K562 (cell line): ENCODE measurements around the gene HADHA. TPM values are rescaled to one million over a fixed set of nuclear protein-coding genes. Genes with fewer than 3 reads are reported as not detected.

Experiments
- ATAC-seq: fragments of 200-7000 bp; cut with Tn5 transposase; 3 replicates; pipeline ENCODE4 v1.9.1; 2020; ENCODE audit warnings: moderate library complexity
- BruUV-seq: library from RNA; stranded (reverse); fragments of 400-500 nt; replicated peaks from 2 replicates; lab custom pipeline; 2021; lab: Mats Ljungman, UMichigan
- CTCF ChIA-PET: fragments of 300-600 bp; formaldehyde crosslinking; extraction: SDS; loops from one replicate; lab custom pipeline; 2021; ENCODE audit warnings: low intra/inter-chr PET ratio; lab: Yijun Ruan, JAX
- POLR2A ChIA-PET: fragments of 300-600, 350-650 bp; sonication (Branson Sonifier 250); formaldehyde crosslinking; extraction: SDS; loops from one replicate; lab custom pipeline; 2021; ENCODE audit warnings: antibody characterized with exemption, inconsistent platforms; lab: Yijun Ruan, JAX
- DNase-seq, 4 experiments: peaks; one replicate each; pipeline versions ENCODE4 v3.0.0 to v3.0.0-alpha.2; 2011 to 2018; ENCODE audit warnings: low spot score in 3 of 4, mixed read lengths in 3 of 4; ENCODE audit errors: extremely low read depth in 1 of 4
- FAIRE-seq: peaks from 2 replicates; lab custom pipeline; 2011; peaks lifted over from hg19 to GRCh38; lab: Jason Lieb, UNC
- H2AFZ ChIP-seq: 2 replicates; pipeline ENCODE4 v1.6.0; 2011; ENCODE audit warnings: low read depth, low read length, control low read depth, inconsistent platforms
- H3K27ac ChIP-seq: fragments of 200-600 bp; 3 replicates; pipeline ENCODE4 v1.8.0; 2011; ENCODE audit warnings: low read depth, mild to moderate bottlenecking, control low read depth, inconsistent platforms, low read length, moderate library complexity, mixed read lengths; ENCODE audit errors: extremely low read depth
- H3K27me3 ChIP-seq, 2 experiments: fragments of 300-600 bp in 1 of 2; 2 replicates in 1 of 2; 3 replicates in 1 of 2; pipeline versions ENCODE4 v1.6.0 to v1.8.0; 2011; ENCODE audit warnings: inconsistent platforms in 2 of 2, low read length in 2 of 2, mild to moderate bottlenecking in 1 of 2, mixed read lengths in 1 of 2, moderate library complexity in 1 of 2; ENCODE audit not compliant: control insufficient read depth in 2 of 2, insufficient read depth in 2 of 2
- H3K36me3 ChIP-seq: fragments of 300-600 bp; 3 replicates; pipeline ENCODE4 v1.8.0; 2011; ENCODE audit warnings: mild to moderate bottlenecking, low read length, inconsistent platforms; ENCODE audit not compliant: control insufficient read depth, insufficient read depth
- H3K4me1 ChIP-seq, 2 experiments: fragments of 200-600 bp in 1 of 2; replicated peaks in 1 of 2; 2 replicates in 1 of 2; 3 replicates in 1 of 2; pipeline versions ENCODE4 v1.5.1 to v1.8.0; 2011; ENCODE audit warnings: inconsistent platforms in 2 of 2, low read length in 2 of 2, mild to moderate bottlenecking in 1 of 2, mixed read lengths in 1 of 2, moderate library complexity in 1 of 2; ENCODE audit not compliant: control insufficient read depth in 2 of 2, insufficient read depth in 2 of 2
- H3K4me2 ChIP-seq: 2 replicates; pipeline ENCODE4 v1.6.1; 2011; ENCODE audit warnings: low read length, control low read depth, inconsistent platforms, mixed read lengths; ENCODE audit not compliant: insufficient read depth
- H3K4me3 ChIP-seq: fragments of 200-600 bp; sonication (generic), shearing (Covaris generic); 2 replicates; pipeline ENCODE4 v1.5.1; 2016; ENCODE audit warnings: control low read depth, inconsistent platforms
- H3K79me2 ChIP-seq: fragments of 200-600 bp; 3 replicates; pipeline ENCODE4 v1.8.0; 2011; ENCODE audit warnings: low read length, inconsistent platforms; ENCODE audit not compliant: control insufficient read depth, insufficient read depth
- H3K9ac ChIP-seq, 2 experiments: 2 replicates each; pipeline versions ENCODE4 v1.6.0 to v1.6.1; 2011; ENCODE audit warnings: low read depth in 2 of 2, low read length in 2 of 2, control low read depth in 1 of 2, inconsistent platforms in 1 of 2, mild to moderate bottlenecking in 1 of 2, mixed read lengths in 1 of 2; ENCODE audit not compliant: insufficient read depth in 1 of 2
- H3K9me1 ChIP-seq: one replicate; pipeline ENCODE4 v1.6.0; 2011; ENCODE audit warnings: inconsistent platforms, mild to moderate bottlenecking, low read length, moderate library complexity; ENCODE audit not compliant: control insufficient read depth, insufficient read depth
- H3K9me3 ChIP-seq: replicated peaks from 2 replicates; pipeline ENCODE4 v1.5.1; 2011; ENCODE audit warnings: low read depth, low read length, inconsistent platforms; ENCODE audit not compliant: control insufficient read depth, insufficient read depth
- H4K20me1 ChIP-seq: replicated peaks from 2 replicates; pipeline ENCODE4 v1.6.1; 2011; ENCODE audit warnings: low read length, inconsistent platforms, mixed read lengths; ENCODE audit not compliant: control insufficient read depth, insufficient read depth
- BHLHE40 ChIP-seq: IDR thresholded peaks from 2 replicates; pipeline ENCODE4 v1.6.1; 2011; ENCODE audit warnings: low read length, improper control_type of control experiment
- WGBS: fragments of 100-300 bp; shearing (Covaris generic); methylation state at CpG from one replicate; pipeline ENCODE4 v1.1.6; 2016; ENCODE audit warnings: low coverage, mixed read lengths; ENCODE audit not compliant: insufficient coverage; ENCODE audit errors: missing lambda C conversion rate; 5-methylcytosine and 5-hydroxymethylcytosine counted together
- in situ Hi-C: fragments of 300-500 bp; cut with MboI; formaldehyde crosslinking; loops from 4 replicates; pipeline ENCODE4 v1.15.0; 2018; ENCODE audit warnings: inconsistent platforms, mixed read lengths
- intact Hi-C: fragments of 100-400 bp; cut with micrococcal nuclease; formaldehyde crosslinking; loops from 2 replicates; pipeline ENCODE4 v1.14.2; 2022
- polyA plus RNA-seq, 8 experiments: library from polyadenylated mRNA; depleted of rRNA in 4 of 8; stranded (reverse) in 5 of 8; unstranded in 3 of 8; fragments of >200 nt; fragmentation: Nextera tagmentation in 2 of 8; fragmentation: Illumina TruSeq in 1 of 8; extraction: Ambion mirVana in 2 of 8; extraction: Trizol in 1 of 8; gene quantifications; 2 replicates each; pipeline versions ENCODE4 v1.2.1 to v1.2.3, GENCODE V29; 2011 to 2014; ENCODE audit warnings: inconsistent platforms in 1 of 8, missing spikeins in 1 of 8
- total RNA-seq, 7 experiments: library from RNA; depleted of rRNA in 6 of 7; stranded (reverse); fragments of >200 nt in 6 of 7; fragmentation: Illumina TruSeq in 2 of 7; extraction: Trizol in 2 of 7; gene quantifications; 2 replicates each; pipeline versions ENCODE4 v1.2.1 to v1.2.3, GENCODE V29; 2011 to 2021; ENCODE audit warnings: low replicate concordance in 1 of 7
- TF ChIP-seq, protein P1 (sequence below), 2 experiments: IDR thresholded peaks; 2 replicates each; pipeline ENCODE4 v1.6.1; 2012; ENCODE audit warnings: improper control_type of control experiment in 2 of 2, low read depth in 2 of 2, low read length in 2 of 2, borderline replicate concordance in 1 of 2

HADHA gene
- total and polyA plus RNA-seq, 9 of the 15 experiments (the other 6 are each of a cell fraction or from before 2014, with no cell fraction given), result 145 to 326 (median 202) TPM

DNA sequence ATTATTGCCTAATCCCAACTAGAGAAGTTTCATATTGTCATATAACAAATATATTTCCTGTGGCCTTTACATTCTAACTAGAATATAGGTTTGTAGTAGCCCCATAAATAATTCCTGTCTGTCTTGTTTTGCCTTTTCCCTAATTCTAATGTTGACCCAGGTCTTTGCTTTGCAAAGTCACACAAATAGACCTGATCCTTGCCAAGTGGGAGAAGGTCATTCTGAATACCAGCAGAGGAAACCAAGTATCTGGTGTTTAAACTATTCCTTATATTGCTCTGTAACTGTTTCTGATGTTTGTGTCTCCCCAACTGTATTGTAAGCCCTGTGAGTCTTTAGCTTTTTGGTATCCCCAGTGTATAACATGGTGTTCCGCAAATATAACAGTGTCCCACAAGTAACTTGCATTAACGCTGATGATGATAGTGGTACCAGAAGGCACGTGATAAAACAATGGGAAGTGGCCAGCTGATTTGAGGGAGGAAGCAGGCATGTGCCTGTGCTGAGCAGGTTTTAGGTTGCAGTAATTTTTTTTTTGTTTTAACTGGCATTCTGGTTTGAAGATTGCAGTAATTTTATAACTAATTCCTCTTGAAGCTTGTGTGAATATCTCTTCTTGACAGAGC lies 11.4 kb upstream of the HADHA start:
- POLR2A ChIA-PET, result interaction anchor here (0.9 to 10.1 kb wide), 2 partner anchors 11 to 14 kb away, joined by 4 to 74 read pairs; partner anchors contain the start of genes HADHA and HADHB
- Histone ChIP-seq H3K36me3 (peaks cover 46% of the 10 kb centered on the region; the same call in 2 of the 3 replicates), H3K27me3 (no peaks in the 10 kb centered on the region), H4K20me1 (no peaks in the 10 kb centered on the region), H3K4me3 (no peak overlapping the region), H3K9me3 (no peaks in the 10 kb centered on the region), H3K9ac (no peak overlapping the region), H3K9me1 (no peaks in the 10 kb centered on the region)
- ATAC-seq (no peak), DNase-seq (no peak)
- TSS peak; percentile 14 for BruUV-seq
- intact Hi-C loops, result no loop called here
- TF ChIP-seq, protein P1, sequence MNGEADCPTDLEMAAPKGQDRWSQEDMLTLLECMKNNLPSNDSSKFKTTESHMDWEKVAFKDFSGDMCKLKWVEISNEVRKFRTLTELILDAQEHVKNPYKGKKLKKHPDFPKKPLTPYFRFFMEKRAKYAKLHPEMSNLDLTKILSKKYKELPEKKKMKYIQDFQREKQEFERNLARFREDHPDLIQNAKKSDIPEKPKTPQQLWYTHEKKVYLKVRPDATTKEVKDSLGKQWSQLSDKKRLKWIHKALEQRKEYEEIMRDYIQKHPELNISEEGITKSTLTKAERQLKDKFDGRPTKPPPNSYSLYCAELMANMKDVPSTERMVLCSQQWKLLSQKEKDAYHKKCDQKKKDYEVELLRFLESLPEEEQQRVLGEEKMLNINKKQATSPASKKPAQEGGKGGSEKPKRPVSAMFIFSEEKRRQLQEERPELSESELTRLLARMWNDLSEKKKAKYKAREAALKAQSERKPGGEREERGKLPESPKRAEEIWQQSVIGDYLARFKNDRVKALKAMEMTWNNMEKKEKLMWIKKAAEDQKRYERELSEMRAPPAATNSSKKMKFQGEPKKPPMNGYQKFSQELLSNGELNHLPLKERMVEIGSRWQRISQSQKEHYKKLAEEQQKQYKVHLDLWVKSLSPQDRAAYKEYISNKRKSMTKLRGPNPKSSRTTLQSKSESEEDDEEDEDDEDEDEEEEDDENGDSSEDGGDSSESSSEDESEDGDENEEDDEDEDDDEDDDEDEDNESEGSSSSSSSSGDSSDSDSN (IDR thresholded peaks at IDR 0.05; ENCODE audit: borderline replicate concordance in 1 of 2, low read depth in 2 of 2, low read length in 2 of 2), result no peak
- 0 out of 2 replicates have a peak, but pooled peaks have one; percentile 11 for TF ChIP-seq BHLHE40
- TF ChIP-seq, all 486 proteins: peak for 1
- WGBS, result 59% methylated on average over 3 of the region's 3 CpGs
- no peaks in the 10 kb centered on the region for H3K4me1 ChIP-seq
- in situ Hi-C loops, result no loop called here
- CTCF ChIA-PET, result no interaction called here
- no peak overlapping the region for H2AFZ ChIP-seq
- no peak overlapping the region for H3K27ac ChIP-seq
- H3K4me2 ChIP-seq, result no peak overlapping the region
- H3K79me2 ChIP-seq, result peaks cover 35% of the 10 kb centered on the region
- no peak for FAIRE-seq
